ENCODE results near the gene ADD1. TPM values are rescaled to one million over a fixed set of nuclear protein-coding genes. Genes with fewer than 3 reads are reported as not detected.

Gene ADD1
- total RNA-seq, 2 experiments from 2014 or later: 153 TPM

GRCh38 chr4:2810388-2810787 is 33.3 kb upstream of the ADD1 start:
- no peaks in the 10 kb centered on the region for H3K9me3 ChIP-seq (ENCODE audit: control insufficient read depth in 1 of 2, insufficient read depth in 1 of 2, low read length in 2 of 2)
- DNase-seq (no peak), ATAC-seq (ENCODE audit: poor library complexity) (no peak)
- intact Hi-C loops (cut with DNase I, micrococcal nuclease): loop anchor here in 1 of 2 experiments (5.0 to 10.0 kb wide), 2 partner anchors 42 to 46 kb away; no protein-coding TSS in a partner anchor
- no peak for TF ChIP-seq CTCF (IDR thresholded peaks at IDR 0.05)
- H3K4me1 ChIP-seq (ENCODE audit: insufficient read depth, low read length): peaks cover 63% of the 10 kb centered on the region
- Mint-ChIP-seq H3K4me3 (peak overlapping the region; percentile 13), H3K4me1 (ENCODE audit: low read depth) (peaks cover 42% of the 10 kb centered on the region), H3K27ac (no peak overlapping the region), H3K9me3 (no peaks in the 10 kb centered on the region), H3K27me3 (no peaks in the 10 kb centered on the region), H3K36me3 (ENCODE audit: low read depth) (peaks cover 4% of the 10 kb centered on the region)
- no peak overlapping the region for H3K27ac ChIP-seq (ENCODE audit: low read depth in 1 of 2, low read length in 2 of 2)
- H3K27me3 ChIP-seq (ENCODE audit: control insufficient read depth in 1 of 2, insufficient read depth in 2 of 2, low read length in 2 of 2): no peaks in the 10 kb centered on the region
- H3K36me3 ChIP-seq (ENCODE audit: insufficient read depth, low read length): peaks cover 3% of the 10 kb centered on the region
- ChIA-PET CTCF (no interaction called here), POLR2A (interaction anchor here (5.0 kb wide), 1 partner anchor 12 kb away, joined by 58 read pairs; no protein-coding TSS in a partner anchor)
- no peak overlapping the region for H3K4me3 ChIP-seq (ENCODE audit: low read length)

- no peak for TF ChIP-seq CTCF (IDR thresholded peaks at IDR 0.05)
- peak overlapping the region; percentile 80 to 83 for H3K27ac ChIP-seq (ENCODE audit: low read depth in 1 of 2, low read length in 2 of 2)
- peak; percentile 80 for ATAC-seq (ENCODE audit: poor library complexity)
These were observed 31.6 kb upstream of the ADD1 start for GRCh38 chr4:2811830-2812611.

DNA sequence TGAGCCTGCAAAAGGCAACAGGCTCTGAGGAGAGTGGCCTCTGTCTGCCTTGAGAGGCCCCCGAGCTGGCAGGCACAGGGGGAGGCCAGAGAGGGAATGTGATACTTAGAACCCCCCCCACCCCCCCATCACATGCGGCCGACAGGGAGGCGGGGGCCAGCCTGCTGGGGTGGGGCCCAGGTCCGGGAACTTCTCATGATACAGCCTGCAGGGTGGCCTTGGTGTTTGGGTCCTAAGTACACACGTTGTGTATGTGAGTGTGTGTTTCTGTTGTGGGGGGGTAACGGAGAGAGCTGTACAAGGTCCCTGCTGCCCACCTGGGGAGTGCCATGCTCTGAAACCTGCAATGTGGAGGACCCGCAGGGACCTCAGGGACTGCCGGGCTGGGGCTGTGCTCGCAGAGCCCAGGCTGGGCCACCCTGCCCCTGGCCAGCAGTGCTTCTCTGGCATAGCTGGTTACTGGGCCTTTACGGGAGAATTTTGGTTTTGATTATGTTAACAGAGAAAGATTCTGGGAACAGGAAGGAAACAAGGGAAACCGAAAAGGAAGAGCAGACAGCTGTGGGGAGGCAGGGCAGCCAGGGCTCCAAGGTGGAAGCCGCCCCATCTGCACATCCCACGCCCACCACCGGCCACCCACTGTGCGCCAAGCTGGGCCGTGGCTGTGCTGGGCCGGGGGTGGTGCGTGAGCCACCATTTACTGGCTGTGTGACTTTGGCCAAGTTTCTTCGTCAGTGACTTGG is 30.9 kb upstream of the ADD1 start:
- intact Hi-C loops (cut with DNase I, micrococcal nuclease): loop anchor here (1.0 to 10.0 kb wide), 4 partner anchors 14 to 48 kb away; no protein-coding TSS in a partner anchor
- no peaks in the 10 kb centered on the region for H3K9me3 ChIP-seq (ENCODE audit: control insufficient read depth in 1 of 2, insufficient read depth in 1 of 2, low read length in 2 of 2)
- no peaks in the 10 kb centered on the region for H3K9me3 Mint-ChIP-seq

More at GRCh38 chr4:2811830-2812611, 31.6 kb upstream of the ADD1 start:
- DNase-seq: peak in 12 of 14 experiments; percentile 34 to 85 (median 54)
- Histone ChIP-seq H3K9me3 (ENCODE audit: control insufficient read depth in 1 of 2, insufficient read depth in 1 of 2, low read length in 2 of 2) (no peaks in the 10 kb centered on the region), H3K4me1 (ENCODE audit: insufficient read depth, low read length) (peaks cover 68% of the 10 kb centered on the region), H3K36me3 (ENCODE audit: insufficient read depth, low read length) (peaks cover 6% of the 10 kb centered on the region), H3K27me3 (ENCODE audit: control insufficient read depth in 1 of 2, insufficient read depth in 2 of 2, low read length in 2 of 2) (no peaks in the 10 kb centered on the region), H3K4me3 (ENCODE audit: low read length) (peak overlapping the region; percentile 77)
- Mint-ChIP-seq H3K4me1 (ENCODE audit: low read depth) (peaks cover 56% of the 10 kb centered on the region), H3K27ac (peak overlapping the region; percentile 95), H3K36me3 (ENCODE audit: low read depth) (peaks cover 13% of the 10 kb centered on the region), H3K4me3 (peak overlapping the region; percentile 99), H3K27me3 (no peaks in the 10 kb centered on the region), H3K9me3 (no peaks in the 10 kb centered on the region)
- intact Hi-C loops (cut with DNase I, micrococcal nuclease): loop anchor here (1.0 to 10.0 kb wide), 4 partner anchors 13 to 47 kb away; no protein-coding TSS in a partner anchor
- ChIA-PET POLR2A (interaction anchor here (0.7 to 5.0 kb wide), 10 partner anchors 9 to 151 kb away, joined by 3 to 58 read pairs (median 4); partner anchors contain the start of genes ADD1, GRK4, NOP14 and TNIP2), CTCF (interaction anchor here (1.1 to 2.0 kb wide), 5 partner anchors 14 to 48 kb away, joined by 3 to 5 read pairs (median 3); no protein-coding TSS in a partner anchor)

More for the DNA sequence above, 30.9 kb upstream of the ADD1 start:
- H3K27me3 Mint-ChIP-seq: no peaks in the 10 kb centered on the region
- peak; percentile 7 for ATAC-seq (ENCODE audit: poor library complexity)
- H3K36me3 Mint-ChIP-seq (ENCODE audit: low read depth): peaks cover 13% of the 10 kb centered on the region
- H3K4me3 Mint-ChIP-seq: peak overlapping the region; percentile 99
- Histone ChIP-seq H3K36me3 (ENCODE audit: insufficient read depth, low read length) (peaks cover 6% of the 10 kb centered on the region), H3K4me1 (ENCODE audit: insufficient read depth, low read length) (peaks cover 75% of the 10 kb centered on the region), H3K27ac (ENCODE audit: low read depth in 1 of 2, low read length in 2 of 2) (peak overlapping the region; percentile 80 to 83), H3K27me3 (ENCODE audit: control insufficient read depth in 1 of 2, insufficient read depth in 2 of 2, low read length in 2 of 2) (no peaks in the 10 kb centered on the region), H3K4me3 (ENCODE audit: low read length) (peak overlapping the region; percentile 77)
- peaks cover 60% of the 10 kb centered on the region for H3K4me1 Mint-ChIP-seq (ENCODE audit: low read depth)
- H3K27ac Mint-ChIP-seq: peak overlapping the region; percentile 95
- peak in 1 of 14 experiments; percentile 37 for DNase-seq
- ChIA-PET CTCF (interaction anchor here (0.7 to 2.0 kb wide), 4 partner anchors 15 to 57 kb away, joined by 3 to 5 read pairs (median 3); partner anchors contain the start of gene TNIP2), POLR2A (interaction anchor here (0.8 to 5.0 kb wide), 12 partner anchors 9 to 151 kb away, joined by 3 to 58 read pairs (median 4); partner anchors contain the start of genes ADD1, GRK4 and NOP14)
- no peak for TF ChIP-seq CTCF (IDR thresholded peaks at IDR 0.05)

All from CD4-positive, alpha-beta T cell (primary cell).